CD8-positive, alpha-beta memory T cell (primary cell): ENCODE results near the gene CELF2. TPM values are rescaled to one million over a fixed set of nuclear protein-coding genes. Genes with fewer than 3 reads are reported as not detected.

ENCODE experiments used
- CTCF ChIA-PET: fragments of 350-600 bp; sonication (Branson Sonifier 250); formaldehyde crosslinking; loops from one replicate; lab custom pipeline; 2021; ENCODE audit warnings: antibody characterized with exemption; lab: Charles Lee
- POLR2A ChIA-PET: fragments of 350-600 bp; sonication (Branson Sonifier 250); formaldehyde crosslinking; loops from one replicate; lab custom pipeline; 2021; ENCODE audit warnings: antibody characterized with exemption; lab: Charles Lee
- DNase-seq, 5 donors: peaks; one replicate each; pipeline versions ENCODE4 v3.0.0 to v3.0.0-alpha.2; 2020 to 2022; ENCODE audit warnings: mixed read lengths in 1 of 5
- H3K27ac ChIP-seq: one replicate; pipeline ENCODE4 v1.7.0; 2013; ENCODE audit warnings: low read depth, mild to moderate bottlenecking, low read length, moderate library complexity
- H3K27me3 ChIP-seq: 2 replicates; pipeline ENCODE4 v1.7.0; 2013; ENCODE audit warnings: low read length, mild to moderate bottlenecking; ENCODE audit not compliant: insufficient read depth, poor library complexity, severe bottlenecking
- H3K36me3 ChIP-seq: 2 replicates; pipeline ENCODE4 v1.7.0; 2013; ENCODE audit warnings: mild to moderate bottlenecking, low read length, moderate library complexity; ENCODE audit not compliant: insufficient read depth
- H3K4me1 ChIP-seq: 2 replicates; pipeline ENCODE4 v1.7.0; 2013; ENCODE audit warnings: mild to moderate bottlenecking, low read length, moderate library complexity; ENCODE audit not compliant: insufficient read depth
- H3K4me3 ChIP-seq: 2 replicates; pipeline ENCODE4 v1.7.0; 2013; ENCODE audit warnings: mild to moderate bottlenecking, low read length
- H3K9me3 ChIP-seq: 2 replicates; pipeline ENCODE4 v1.7.0; 2013; ENCODE audit warnings: mild to moderate bottlenecking, low read length
- H3K27ac Mint-ChIP-seq, 8 donors: one replicate each; pipeline ENCODE4 v1.8.0; 2020 to 2021; ENCODE audit warnings: mixed read lengths in 8 of 8, mild to moderate bottlenecking in 6 of 8, inconsistent platforms in 3 of 8, moderate library complexity in 3 of 8
- H3K27me3 Mint-ChIP-seq, 2 donors: one replicate each; pipeline ENCODE4 v1.8.0; 2020 to 2021; ENCODE audit warnings: mixed read lengths in 2 of 2, mild to moderate bottlenecking in 1 of 2, moderate library complexity in 1 of 2
- H3K36me3 Mint-ChIP-seq, 3 donors: one replicate each; pipeline ENCODE4 v1.8.0; 2020 to 2021; ENCODE audit warnings: mixed read lengths in 3 of 3, inconsistent platforms in 1 of 3, mild to moderate bottlenecking in 1 of 3
- H3K4me1 Mint-ChIP-seq, 3 donors: one replicate each; pipeline ENCODE4 v1.8.0; 2020 to 2021; ENCODE audit warnings: mixed read lengths in 3 of 3, inconsistent platforms in 1 of 3, mild to moderate bottlenecking in 1 of 3
- H3K4me3 Mint-ChIP-seq, 7 donors: one replicate each; pipeline ENCODE4 v1.8.0; 2020 to 2021; ENCODE audit warnings: mixed read lengths in 7 of 7, mild to moderate bottlenecking in 6 of 7, moderate library complexity in 4 of 7, inconsistent platforms in 2 of 7
- H3K9me3 Mint-ChIP-seq, 5 donors: one replicate each; pipeline ENCODE4 v1.8.0; 2020 to 2022; ENCODE audit warnings: mixed read lengths in 5 of 5, mild to moderate bottlenecking in 3 of 5, moderate library complexity in 2 of 5, inconsistent platforms in 1 of 5
- polyA plus RNA-seq: library from polyadenylated mRNA; unstranded; fragments of 300-500 nt; fragmentation: Illumina TruSeq; gene quantifications from one replicate; pipeline ENCODE4 v1.2.3, GENCODE V29; 2021
- total RNA-seq, 2 experiments: library from RNA; stranded (reverse); gene quantifications; one replicate each; pipeline ENCODE4 v1.2.3, GENCODE V29; 2021

The CELF2 gene
- total and polyA plus RNA-seq, 3 experiments from 2014 or later: 154 to 166 (median 155) TPM

DNA sequence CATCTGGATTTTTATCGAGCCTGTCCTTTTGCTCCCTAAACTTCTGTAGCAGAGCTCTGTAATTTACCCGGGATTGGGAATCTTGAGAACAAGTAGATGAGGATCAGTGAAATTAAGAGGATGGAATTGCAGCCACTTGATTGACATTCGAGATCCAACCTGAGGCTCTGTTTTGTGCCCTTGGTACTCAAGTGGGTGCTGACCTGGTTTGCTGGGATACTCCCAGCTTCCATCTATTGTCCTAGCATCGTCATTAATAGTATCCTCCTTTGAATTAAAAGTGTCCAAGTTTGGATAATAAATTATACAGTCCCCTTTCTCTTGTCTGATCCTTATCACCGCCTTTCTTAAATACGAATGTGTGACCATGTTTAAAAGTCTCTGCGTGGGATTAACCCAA lies 17.1 kb downstream of the CELF2 start:
- Mint-ChIP-seq H3K4me3 (no peak overlapping the region), H3K4me1 (no peaks in the 10 kb centered on the region), H3K9me3 (no peaks in the 10 kb centered on the region), H3K36me3 (no peaks in the 10 kb centered on the region), H3K27me3 (peaks cover 3 to 51% of the 10 kb centered on the region in 2 donors), H3K27ac (no peak overlapping the region)
- CTCF ChIA-PET: no interaction called here
- POLR2A ChIA-PET: no interaction called here
- no peak for DNase-seq
- Histone ChIP-seq H3K9me3 (no peaks in the 10 kb centered on the region), H3K27ac (no peak overlapping the region), H3K27me3 (no peaks in the 10 kb centered on the region), H3K36me3 (no peaks in the 10 kb centered on the region), H3K4me3 (no peak overlapping the region), H3K4me1 (no peaks in the 10 kb centered on the region)

DNA sequence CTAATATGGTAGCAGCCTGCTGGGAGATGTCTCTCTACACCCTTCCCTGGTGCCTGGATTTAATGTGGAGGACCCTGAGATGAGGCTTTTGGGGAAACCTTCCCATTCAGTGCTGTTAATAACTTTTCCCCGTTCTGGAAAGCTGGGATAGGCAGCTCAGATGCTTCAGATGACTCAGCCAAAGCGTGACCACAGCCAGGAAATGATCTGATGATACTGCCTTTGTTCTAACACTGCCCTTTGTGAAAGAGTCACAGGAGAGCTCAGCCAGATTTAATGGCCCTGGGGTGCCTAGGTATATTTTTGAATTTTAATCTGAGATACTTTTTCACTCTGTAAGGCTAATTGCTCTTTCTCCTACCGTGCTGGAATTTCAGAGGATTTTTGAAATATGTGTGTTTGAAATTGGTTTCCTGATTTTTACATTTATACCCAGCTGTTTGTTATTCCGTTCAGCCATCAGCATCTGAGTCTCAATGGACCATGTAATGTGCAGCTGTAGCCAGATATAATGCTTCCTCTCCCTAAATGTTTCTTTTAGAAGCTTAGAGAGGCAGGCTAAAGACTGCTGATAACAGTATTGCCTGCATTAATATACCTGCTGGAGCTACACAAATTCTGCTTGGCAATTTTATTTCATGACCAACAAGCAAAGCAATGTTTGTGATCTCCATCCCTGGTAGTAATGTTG lies 17.8 kb downstream of the CELF2 start:
- DNase-seq: no peak
- H3K27me3 Mint-ChIP-seq: peaks cover 3 to 44% of the 10 kb centered on the region in 2 donors
- Histone ChIP-seq H3K9me3 (no peaks in the 10 kb centered on the region), H3K4me1 (no peaks in the 10 kb centered on the region), H3K4me3 (no peak overlapping the region), H3K36me3 (no peaks in the 10 kb centered on the region), H3K27ac (no peak overlapping the region), H3K27me3 (no peaks in the 10 kb centered on the region)
- H3K9me3 Mint-ChIP-seq: no peaks in the 10 kb centered on the region
- no peak overlapping the region for H3K4me3 Mint-ChIP-seq
- CTCF ChIA-PET: no interaction called here
- no peaks in the 10 kb centered on the region for H3K36me3 Mint-ChIP-seq
- POLR2A ChIA-PET: no interaction called here
- H3K27ac Mint-ChIP-seq: no peak overlapping the region
- H3K4me1 Mint-ChIP-seq: no peaks in the 10 kb centered on the region

DNA sequence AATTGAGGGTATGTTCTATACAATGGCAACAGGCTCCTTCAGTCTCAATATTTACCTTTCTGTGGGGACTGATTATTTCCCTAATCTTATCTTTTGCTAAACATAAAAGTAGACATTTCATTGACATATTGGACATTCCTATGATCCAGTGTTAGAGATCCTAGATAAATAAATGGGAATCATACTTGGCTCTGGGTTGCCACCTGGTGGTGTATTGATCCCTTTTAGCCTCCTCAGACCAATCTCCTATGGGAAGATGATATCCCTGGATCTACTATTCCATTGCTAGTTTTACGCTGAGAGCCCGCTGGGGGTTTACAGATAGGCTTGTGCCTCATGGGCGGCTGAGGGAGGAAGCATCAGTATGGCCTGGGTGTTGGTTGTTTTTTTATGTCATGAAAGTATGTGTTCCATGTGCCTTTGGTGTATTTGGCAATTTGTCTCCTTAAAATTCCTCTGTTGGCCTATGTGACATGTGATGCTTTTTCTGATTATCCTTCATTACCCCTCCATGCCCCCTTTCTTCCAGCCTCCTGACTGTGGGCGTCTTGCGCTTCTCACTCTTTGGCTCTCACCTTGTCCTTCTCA lies 18.8 kb downstream of the CELF2 start:
- no peak overlapping the region for H3K4me3 ChIP-seq
- Mint-ChIP-seq H3K27me3 (peaks cover 3 to 45% of the 10 kb centered on the region in 2 donors), H3K4me1 (no peaks in the 10 kb centered on the region), H3K27ac (no peak overlapping the region), H3K36me3 (no peaks in the 10 kb centered on the region), H3K9me3 (no peaks in the 10 kb centered on the region), H3K4me3 (no peak overlapping the region)
- ChIA-PET CTCF (interaction anchor here (1.3 kb wide), 1 partner anchor 12 kb away, joined by 3 read pairs; no protein-coding TSS in a partner anchor), POLR2A (no interaction called here)
- no peaks in the 10 kb centered on the region for H3K4me1 ChIP-seq
- no peaks in the 10 kb centered on the region for H3K36me3 ChIP-seq
- no peak for DNase-seq
- no peaks in the 10 kb centered on the region for H3K27me3 ChIP-seq
- no peak overlapping the region for H3K27ac ChIP-seq
- no peaks in the 10 kb centered on the region for H3K9me3 ChIP-seq

DNA sequence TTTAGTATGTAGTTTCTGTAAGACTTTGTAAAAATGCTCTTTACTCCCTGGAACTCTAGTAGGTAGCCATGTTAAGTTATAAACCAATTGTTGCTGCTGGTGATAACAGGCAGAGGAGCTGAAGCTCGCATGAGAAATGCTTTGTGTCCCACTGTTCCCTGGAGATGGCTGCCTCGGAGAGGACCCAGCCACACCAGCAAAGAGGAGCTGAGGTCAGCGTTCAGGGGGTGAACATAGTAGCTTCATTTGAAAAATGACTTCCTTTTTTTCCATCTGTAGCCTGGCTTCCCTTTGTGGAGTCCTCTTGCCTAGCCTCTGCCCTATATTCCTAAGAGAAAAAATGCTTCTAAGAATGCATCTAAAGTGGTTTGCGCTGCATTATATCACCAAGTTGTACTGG lies 20.3 kb downstream of the CELF2 start:
- no peaks in the 10 kb centered on the region for H3K4me1 Mint-ChIP-seq
- Histone ChIP-seq H3K36me3 (no peaks in the 10 kb centered on the region), H3K9me3 (no peaks in the 10 kb centered on the region), H3K27ac (no peak overlapping the region), H3K27me3 (no peaks in the 10 kb centered on the region), H3K4me3 (no peak overlapping the region), H3K4me1 (no peaks in the 10 kb centered on the region)
- no peaks in the 10 kb centered on the region for H3K36me3 Mint-ChIP-seq
- H3K27ac Mint-ChIP-seq: no peak overlapping the region
- peaks cover 1 to 36% of the 10 kb centered on the region in 2 donors for H3K27me3 Mint-ChIP-seq
- CTCF ChIA-PET: interaction anchor here (1.3 kb wide), 1 partner anchor 14 kb away, joined by 3 read pairs; no protein-coding TSS in a partner anchor
- H3K4me3 Mint-ChIP-seq: no peak overlapping the region
- no peak for DNase-seq
- no peaks in the 10 kb centered on the region for H3K9me3 Mint-ChIP-seq
- POLR2A ChIA-PET: interaction anchor here (0.6 kb wide), 1 partner anchor 122 kb away, joined by 3 read pairs; no protein-coding TSS in a partner anchor

DNA sequence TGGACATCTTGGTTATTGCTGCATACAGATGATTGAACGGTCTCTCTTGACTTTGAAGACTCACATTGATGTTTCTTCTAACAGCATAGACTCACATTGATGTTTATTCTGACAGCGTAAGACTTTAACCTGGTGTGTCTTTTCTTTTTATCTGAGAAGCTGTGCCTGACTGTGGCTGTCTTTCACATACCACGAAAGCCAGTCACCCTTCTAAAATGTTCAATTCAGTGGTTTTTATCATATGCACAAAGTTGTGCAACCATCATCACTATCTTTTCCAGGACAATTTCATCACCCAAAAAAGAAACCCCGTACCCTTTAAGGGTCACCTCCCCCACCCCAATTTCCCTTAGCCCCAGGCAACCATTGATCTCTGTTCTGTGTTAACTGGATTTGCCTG lies 24.7 kb downstream of the CELF2 start:
- Histone ChIP-seq H3K27ac (no peak overlapping the region), H3K4me1 (no peaks in the 10 kb centered on the region), H3K4me3 (no peak overlapping the region), H3K36me3 (no peaks in the 10 kb centered on the region), H3K9me3 (no peaks in the 10 kb centered on the region), H3K27me3 (no peaks in the 10 kb centered on the region)
- Mint-ChIP-seq H3K4me3 (no peak overlapping the region), H3K27me3 (peaks cover 5 to 32% of the 10 kb centered on the region in 2 donors), H3K36me3 (no peaks in the 10 kb centered on the region), H3K4me1 (no peaks in the 10 kb centered on the region), H3K27ac (no peak overlapping the region), H3K9me3 (no peaks in the 10 kb centered on the region)
- no peak for DNase-seq
- CTCF ChIA-PET: no interaction called here
- POLR2A ChIA-PET: no interaction called here

DNA sequence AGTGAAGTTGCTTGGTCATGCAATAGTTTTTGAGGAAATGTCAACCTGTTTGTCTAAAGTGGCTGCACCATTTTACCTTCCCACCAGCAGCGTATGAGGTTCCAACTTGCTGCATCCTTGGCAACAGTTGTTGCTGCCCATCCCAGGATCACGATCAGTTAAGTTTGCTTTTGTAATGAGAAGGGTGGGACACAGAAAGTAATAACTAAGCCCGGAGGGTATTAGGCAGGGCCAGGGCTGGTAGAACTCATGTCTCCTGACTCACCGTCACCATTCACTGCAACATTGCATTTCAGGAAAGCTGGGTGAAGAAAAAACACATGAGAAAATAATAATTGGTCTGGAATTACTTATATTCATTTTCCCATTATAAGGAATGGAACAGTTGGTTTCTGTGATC lies 25.4 kb downstream of the CELF2 start:
- Histone ChIP-seq H3K4me1 (no peaks in the 10 kb centered on the region), H3K4me3 (no peak overlapping the region), H3K27me3 (no peaks in the 10 kb centered on the region), H3K27ac (no peak overlapping the region), H3K9me3 (no peaks in the 10 kb centered on the region), H3K36me3 (no peaks in the 10 kb centered on the region)
- Mint-ChIP-seq H3K4me3 (no peak overlapping the region), H3K27ac (no peak overlapping the region), H3K27me3 (peaks cover 5 to 35% of the 10 kb centered on the region in 2 donors), H3K36me3 (no peaks in the 10 kb centered on the region), H3K9me3 (no peaks in the 10 kb centered on the region), H3K4me1 (no peaks in the 10 kb centered on the region)
- POLR2A ChIA-PET: no interaction called here
- CTCF ChIA-PET: no interaction called here
- no peak for DNase-seq

DNA sequence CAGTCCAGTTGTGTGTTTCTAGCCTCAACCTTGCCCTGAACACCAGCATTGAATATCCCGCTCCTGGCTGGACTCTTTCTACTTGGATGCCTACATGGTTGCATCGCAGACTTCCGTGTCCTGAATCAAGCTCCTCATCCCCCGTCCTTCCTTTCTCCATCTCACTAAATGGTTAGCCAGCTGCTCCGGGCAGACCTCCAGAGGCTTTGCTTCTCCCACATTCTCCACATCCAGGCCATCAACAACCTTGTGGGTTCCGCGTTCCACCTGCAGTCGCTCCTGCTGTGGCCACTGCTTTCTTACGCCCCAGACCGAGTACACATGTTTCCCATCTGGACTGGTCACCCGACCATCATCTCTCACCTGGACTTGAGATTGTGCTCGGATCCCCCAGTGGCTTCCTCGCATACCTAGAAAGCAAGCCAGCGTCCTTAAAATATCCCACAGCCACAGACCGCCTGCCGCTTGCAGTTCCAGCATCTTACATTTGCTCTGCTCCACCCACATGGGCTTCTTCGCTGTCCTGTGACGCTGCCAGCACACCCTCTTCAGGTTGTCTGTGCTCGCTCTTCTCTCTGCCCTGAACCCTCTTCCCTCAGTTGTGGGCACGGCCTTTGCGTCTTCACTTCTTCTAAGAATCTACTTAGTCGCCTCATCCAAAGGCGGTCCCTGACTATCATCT lies 25.9 kb downstream of the CELF2 start:
- Histone ChIP-seq H3K27ac (no peak overlapping the region), H3K36me3 (no peaks in the 10 kb centered on the region), H3K27me3 (no peaks in the 10 kb centered on the region), H3K4me1 (no peaks in the 10 kb centered on the region), H3K4me3 (no peak overlapping the region), H3K9me3 (no peaks in the 10 kb centered on the region)
- Mint-ChIP-seq H3K27ac (no peak overlapping the region), H3K4me3 (no peak overlapping the region), H3K27me3 (peaks cover 5 to 40% of the 10 kb centered on the region in 2 donors), H3K9me3 (no peaks in the 10 kb centered on the region), H3K4me1 (no peaks in the 10 kb centered on the region), H3K36me3 (no peaks in the 10 kb centered on the region)
- no peak for DNase-seq
- POLR2A ChIA-PET: no interaction called here
- CTCF ChIA-PET: no interaction called here

DNA sequence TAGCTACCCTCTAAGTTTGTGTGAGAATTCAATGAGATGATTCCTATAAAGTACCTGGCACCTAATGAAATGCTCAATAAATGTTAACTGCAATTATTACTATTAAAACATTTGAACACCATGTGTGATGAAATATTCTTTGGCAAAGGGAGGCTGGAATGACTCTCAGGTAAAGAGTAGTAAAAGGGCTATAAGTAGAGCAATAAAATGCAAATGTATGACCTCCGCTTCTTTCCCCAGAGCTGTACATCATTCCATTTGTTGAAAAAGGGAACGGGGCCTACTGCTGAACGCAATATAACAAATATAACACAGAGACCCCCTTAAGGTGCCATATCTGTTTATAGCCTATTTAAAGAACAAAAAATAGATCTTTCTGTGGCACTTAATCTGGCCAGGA lies 27.8 kb downstream of the CELF2 start:
- ChIA-PET POLR2A (no interaction called here), CTCF (no interaction called here)
- H3K36me3 Mint-ChIP-seq: no peaks in the 10 kb centered on the region

More for the DNA sequence above, 27.8 kb downstream of the CELF2 start:
- H3K27me3 Mint-ChIP-seq: peaks cover 7 to 51% of the 10 kb centered on the region in 2 donors
- H3K4me1 Mint-ChIP-seq: no peaks in the 10 kb centered on the region
- DNase-seq: no peak
- H3K27ac ChIP-seq: no peak overlapping the region
- H3K9me3 ChIP-seq: no peaks in the 10 kb centered on the region
- H3K4me3 ChIP-seq: no peak overlapping the region
- H3K27ac Mint-ChIP-seq: no peak overlapping the region
- H3K4me3 Mint-ChIP-seq: no peak overlapping the region
- no peaks in the 10 kb centered on the region for H3K9me3 Mint-ChIP-seq
- H3K27me3 ChIP-seq: no peaks in the 10 kb centered on the region
- H3K36me3 ChIP-seq: no peaks in the 10 kb centered on the region
- no peaks in the 10 kb centered on the region for H3K4me1 ChIP-seq
